PC-9 (cell line): ENCODE results near the gene OR2AG1. TPM values are rescaled to one million over a fixed set of nuclear protein-coding genes. Genes with fewer than 3 reads are reported as not detected.

Experiments
- BruUV-seq: library from RNA; stranded (reverse); fragments of 400-500 nt; replicated peaks from 2 replicates; lab custom pipeline; 2021; lab: Mats Ljungman, UMichigan
- CTCF ChIA-PET: fragments of 300-600 bp; sonication (Branson Sonifier 250); formaldehyde crosslinking; loops from one replicate; lab custom pipeline; 2022; ENCODE audit warnings: antibody characterized with exemption; lab: Charles Lee
- POLR2A ChIA-PET: fragments of 300-600 bp; sonication (Branson Sonifier 250); formaldehyde crosslinking; loops from one replicate; lab custom pipeline; 2022; ENCODE audit warnings: antibody characterized with exemption; ENCODE audit not compliant: unreplicated experiment; lab: Charles Lee
- DNase-seq, 2 experiments: peaks; one replicate each; pipeline versions ENCODE4 v3.0.0 to v3.0.0-alpha.2; 2015 to 2022; ENCODE audit warnings: mixed read lengths in 1 of 2
- H2AFZ ChIP-seq: fragments of 200-600 bp; sonication (generic); 2 replicates; pipeline ENCODE4 v1.8.1; 2017; ENCODE audit warnings: antibody characterized with exemption
- H3F3A ChIP-seq: fragments of 200-600 bp; sonication (generic); 2 replicates; pipeline ENCODE4 v1.8.1; 2017; ENCODE audit warnings: antibody characterized with exemption, mild to moderate bottlenecking, low read depth; ENCODE audit not compliant: insufficient read depth
- H3K27ac ChIP-seq: fragments of 200-600 bp; sonication (generic); 2 replicates; pipeline ENCODE4 v1.6.1; 2016; ENCODE audit warnings: mixed run types
- H3K27me3 ChIP-seq: fragments of 200-600 bp; sonication (generic); 2 replicates; pipeline ENCODE4 v1.6.1; 2016; ENCODE audit warnings: low read depth, mixed run types; ENCODE audit not compliant: insufficient read depth
- H3K36me3 ChIP-seq: fragments of 200-600 bp; sonication (generic); 2 replicates; pipeline ENCODE4 v1.6.1; 2016; ENCODE audit warnings: low read depth, mixed run types
- H3K4me1 ChIP-seq: fragments of 200-600 bp; sonication (generic); replicated peaks from 2 replicates; pipeline ENCODE4 v1.6.1; 2016; ENCODE audit warnings: mixed run types; ENCODE audit not compliant: insufficient read depth
- H3K4me2 ChIP-seq: fragments of 200-600 bp; sonication (generic); 2 replicates; pipeline ENCODE4 v1.6.1; 2017; ENCODE audit warnings: mixed run types
- H3K4me3 ChIP-seq: fragments of 200-600 bp; sonication (generic); 2 replicates; pipeline ENCODE4 v1.6.1; 2016; ENCODE audit warnings: mixed run types
- H3K79me2 ChIP-seq: fragments of 200-600 bp; sonication (generic); 2 replicates; pipeline ENCODE4 v1.6.1; 2017; ENCODE audit warnings: low read depth, mixed run types
- H3K9me2 ChIP-seq: fragments of 200-600 bp; sonication (generic); 2 replicates; pipeline ENCODE4 v1.8.1; 2017; ENCODE audit warnings: mild to moderate bottlenecking; ENCODE audit not compliant: insufficient read depth
- H3K9me3 ChIP-seq: fragments of 200-600 bp; sonication (generic); 2 replicates; pipeline ENCODE4 v1.8.1; 2016; ENCODE audit warnings: low read depth; ENCODE audit not compliant: insufficient read depth
- H4K20me1 ChIP-seq: fragments of 200-600 bp; sonication (generic); 2 replicates; pipeline ENCODE4 v1.8.1; 2017; ENCODE audit not compliant: insufficient read depth
- EZH2 ChIP-seq: fragments of 200-600 bp; sonication (generic); IDR thresholded peaks from 2 replicates; pipeline ENCODE4 v1.8.0; 2017; ENCODE audit warnings: antibody characterized with exemption, low read depth
- intact Hi-C: fragments of 100-400 bp; cut with micrococcal nuclease; formaldehyde crosslinking; loops from one replicate; pipeline ENCODE4 v1.10.0; 2022; ENCODE audit not compliant: unreplicated experiment
- total RNA-seq: library from RNA; stranded (reverse); gene quantifications from 2 replicates; pipeline ENCODE4 v1.2.3, GENCODE V29; 2021
- TF ChIP-seq, protein P1 (sequence below): fragments of 200-600 bp; sonication (generic); conservative IDR thresholded peaks from 2 replicates; pipeline ENCODE4 v1.6.1; 2017; ENCODE audit warnings: mixed run types, antibody characterized with exemption, mild to moderate bottlenecking, moderate library complexity

Gene OR2AG1
- total RNA-seq, 1 experiment from 2014 or later, result not detected

DNA sequence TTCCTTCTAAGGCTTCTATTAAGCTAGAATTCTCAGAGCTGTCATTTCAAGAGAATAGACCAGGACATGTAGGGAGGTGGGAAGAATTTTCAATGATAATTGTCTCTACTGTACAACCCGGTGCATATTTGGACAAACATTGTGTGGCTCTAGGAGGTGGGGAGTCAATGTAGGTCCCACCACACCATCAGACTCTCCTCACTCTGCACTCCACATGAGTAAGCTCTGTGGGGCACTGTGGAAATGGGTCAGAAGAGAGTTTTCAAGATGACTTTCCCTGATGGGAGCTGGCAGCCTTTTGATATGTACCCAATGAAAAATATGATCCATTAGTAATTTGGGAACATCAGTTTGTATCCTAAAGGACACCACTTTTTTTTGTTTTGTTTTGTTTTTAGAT is 44.2 kb upstream of the OR2AG1 start:
- Histone ChIP-seq H3K36me3 (no peaks in the 10 kb centered on the region), H3K9me2 (no peaks in the 10 kb centered on the region), H3K4me1 (no peaks in the 10 kb centered on the region), H3K27me3 (no peaks in the 10 kb centered on the region), H4K20me1 (no peaks in the 10 kb centered on the region), H3K9me3 (no peaks in the 10 kb centered on the region), H3K4me2 (no peak overlapping the region), H2AFZ (no peak overlapping the region), H3F3A (no peaks in the 10 kb centered on the region), H3K27ac (no peak overlapping the region), H3K4me3 (no peak overlapping the region), H3K79me2 (no peaks in the 10 kb centered on the region)
- intact Hi-C loops, result no loop called here
- CTCF ChIA-PET, result no interaction called here
- DNase-seq, result no peak
- BruUV-seq, result no TSS peak
- TF ChIP-seq, protein P1, sequence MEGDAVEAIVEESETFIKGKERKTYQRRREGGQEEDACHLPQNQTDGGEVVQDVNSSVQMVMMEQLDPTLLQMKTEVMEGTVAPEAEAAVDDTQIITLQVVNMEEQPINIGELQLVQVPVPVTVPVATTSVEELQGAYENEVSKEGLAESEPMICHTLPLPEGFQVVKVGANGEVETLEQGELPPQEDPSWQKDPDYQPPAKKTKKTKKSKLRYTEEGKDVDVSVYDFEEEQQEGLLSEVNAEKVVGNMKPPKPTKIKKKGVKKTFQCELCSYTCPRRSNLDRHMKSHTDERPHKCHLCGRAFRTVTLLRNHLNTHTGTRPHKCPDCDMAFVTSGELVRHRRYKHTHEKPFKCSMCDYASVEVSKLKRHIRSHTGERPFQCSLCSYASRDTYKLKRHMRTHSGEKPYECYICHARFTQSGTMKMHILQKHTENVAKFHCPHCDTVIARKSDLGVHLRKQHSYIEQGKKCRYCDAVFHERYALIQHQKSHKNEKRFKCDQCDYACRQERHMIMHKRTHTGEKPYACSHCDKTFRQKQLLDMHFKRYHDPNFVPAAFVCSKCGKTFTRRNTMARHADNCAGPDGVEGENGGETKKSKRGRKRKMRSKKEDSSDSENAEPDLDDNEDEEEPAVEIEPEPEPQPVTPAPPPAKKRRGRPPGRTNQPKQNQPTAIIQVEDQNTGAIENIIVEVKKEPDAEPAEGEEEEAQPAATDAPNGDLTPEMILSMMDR, result no peak
- TF ChIP-seq EZH2, result no peak
- POLR2A ChIA-PET, result no interaction called here

DNA sequence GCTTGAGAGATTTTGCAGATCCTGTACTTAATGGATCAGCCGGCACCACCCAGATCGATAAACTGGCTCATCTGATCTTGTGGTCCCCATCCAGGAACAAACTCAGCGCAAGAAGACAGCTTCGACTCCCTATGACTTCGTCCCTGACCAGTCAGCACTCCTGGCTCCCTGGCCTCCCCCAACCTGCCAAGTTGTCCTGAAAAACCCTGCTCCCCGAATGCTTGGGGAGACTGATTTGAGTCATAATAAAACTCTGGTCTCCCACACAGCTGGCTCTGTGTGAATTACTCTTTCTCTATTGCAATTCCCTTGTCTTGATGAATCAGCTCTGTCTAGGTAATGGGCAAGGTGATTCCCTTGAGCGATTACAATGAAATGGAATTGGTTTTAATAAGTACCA is 40.6 kb upstream of the OR2AG1 start:
- BruUV-seq, result no TSS peak
- no peaks in the 10 kb centered on the region for H3K4me1 ChIP-seq
- no peaks in the 10 kb centered on the region for H4K20me1 ChIP-seq
- TF ChIP-seq EZH2, result no peak
- H3K27ac ChIP-seq, result no peak overlapping the region
- H3K4me3 ChIP-seq, result no peak overlapping the region
- H3K36me3 ChIP-seq, result no peaks in the 10 kb centered on the region
- no peaks in the 10 kb centered on the region for H3F3A ChIP-seq
- POLR2A ChIA-PET, result no interaction called here
- CTCF ChIA-PET, result no interaction called here
- H2AFZ ChIP-seq, result no peak overlapping the region
- no peaks in the 10 kb centered on the region for H3K9me2 ChIP-seq
- no peaks in the 10 kb centered on the region for H3K79me2 ChIP-seq
- intact Hi-C loops, result no loop called here
- DNase-seq, result no peak
- no peaks in the 10 kb centered on the region for H3K27me3 ChIP-seq
- no peak overlapping the region for H3K4me2 ChIP-seq
- no peaks in the 10 kb centered on the region for H3K9me3 ChIP-seq

DNA sequence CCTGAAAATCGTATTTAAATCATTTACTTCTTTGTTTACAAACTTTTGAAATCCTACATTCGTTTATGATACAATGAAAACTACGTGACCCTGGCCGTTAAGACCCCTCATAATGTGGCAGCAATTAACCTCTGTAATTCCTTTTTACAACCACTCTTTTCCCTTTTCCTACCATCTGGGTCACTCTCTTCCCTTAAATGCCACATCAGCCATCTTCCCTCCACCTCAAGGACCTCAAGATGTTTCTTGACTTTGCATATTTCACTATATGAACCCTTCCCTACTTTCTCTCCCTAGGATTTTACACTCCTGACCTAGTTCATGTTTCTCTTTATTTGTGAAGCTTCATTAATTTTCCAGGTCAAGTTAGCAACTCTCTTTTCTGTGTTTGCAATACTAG is 37.8 kb upstream of the OR2AG1 start:
- H3K9me2 ChIP-seq, result no peaks in the 10 kb centered on the region
- BruUV-seq, result no TSS peak
- POLR2A ChIA-PET, result no interaction called here
- H3K36me3 ChIP-seq, result no peaks in the 10 kb centered on the region
- no peaks in the 10 kb centered on the region for H3K4me1 ChIP-seq
- intact Hi-C loops, result no loop called here
- no peaks in the 10 kb centered on the region for H3K79me2 ChIP-seq
- DNase-seq, result no peak
- no peak overlapping the region for H3K27ac ChIP-seq
- no peak overlapping the region for H2AFZ ChIP-seq
- no peaks in the 10 kb centered on the region for H3K27me3 ChIP-seq
- H4K20me1 ChIP-seq, result no peaks in the 10 kb centered on the region
- TF ChIP-seq, protein P1, result no peak
- TF ChIP-seq EZH2, result no peak
- no peak overlapping the region for H3K4me3 ChIP-seq
- no peaks in the 10 kb centered on the region for H3F3A ChIP-seq
- no peak overlapping the region for H3K4me2 ChIP-seq
- CTCF ChIA-PET, result no interaction called here
- no peaks in the 10 kb centered on the region for H3K9me3 ChIP-seq

DNA sequence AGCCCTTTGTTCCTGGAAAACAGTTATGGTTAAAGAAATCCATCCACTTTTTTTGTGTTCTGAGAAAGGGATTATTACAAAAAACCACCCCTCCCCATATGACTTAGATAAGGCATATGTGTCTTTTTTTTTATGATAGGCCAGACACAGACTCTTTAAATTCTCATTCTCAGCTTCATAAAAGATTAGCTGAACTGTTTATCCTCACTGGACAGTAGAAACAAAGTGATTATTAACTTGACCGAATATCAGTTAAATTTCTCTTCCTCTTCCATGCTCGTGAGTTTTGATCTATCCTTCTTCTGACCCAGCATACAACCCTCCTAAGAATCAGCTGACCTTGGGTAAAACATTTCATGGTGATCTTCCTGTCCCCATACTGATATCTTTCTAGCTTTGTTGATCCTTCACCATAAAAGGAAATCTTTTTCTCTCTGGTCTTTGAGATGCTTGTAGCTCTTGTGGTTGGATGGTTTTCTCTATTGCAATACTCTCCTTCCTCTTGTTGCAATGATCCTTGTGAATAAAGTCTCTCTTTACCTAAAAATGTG is 37.3 kb upstream of the OR2AG1 start:
- Histone ChIP-seq H3F3A (no peaks in the 10 kb centered on the region), H3K27ac (no peak overlapping the region), H3K4me2 (no peak overlapping the region), H3K27me3 (no peaks in the 10 kb centered on the region), H3K4me1 (no peaks in the 10 kb centered on the region), H3K79me2 (no peaks in the 10 kb centered on the region), H4K20me1 (no peaks in the 10 kb centered on the region), H2AFZ (no peak overlapping the region), H3K9me3 (no peaks in the 10 kb centered on the region), H3K4me3 (no peak overlapping the region), H3K9me2 (no peaks in the 10 kb centered on the region), H3K36me3 (no peaks in the 10 kb centered on the region)
- no TSS peak for BruUV-seq
- ChIA-PET POLR2A (no interaction called here), CTCF (no interaction called here)
- DNase-seq, result no peak
- intact Hi-C loops, result no loop called here
- TF ChIP-seq EZH2, result no peak
- TF ChIP-seq, protein P1, result no peak
